Trophoblast cell (in vitro differentiated cells and primary cell): ENCODE measurements around the gene SIMC1.

ENCODE experiments used
- DNase-seq, 2 donors: peaks; one replicate each; pipeline ENCODE4 v3.0.0-alpha.2; 2016
- H2AFZ ChIP-seq: 2 replicates; pipeline ENCODE4 v1.6.1; 2013; ENCODE audit warnings: low read length, moderate library complexity, mild to moderate bottlenecking; ENCODE audit not compliant: insufficient read depth, poor library complexity
- H2AK5ac ChIP-seq: 2 replicates; pipeline ENCODE4 v1.6.1; 2013; ENCODE audit warnings: mild to moderate bottlenecking, low read length
- H2BK120ac ChIP-seq: 2 replicates; pipeline ENCODE4 v1.6.1; 2013; ENCODE audit warnings: low read length, mild to moderate bottlenecking, moderate library complexity; ENCODE audit not compliant: insufficient read depth, poor library complexity
- H2BK12ac ChIP-seq: 2 replicates; pipeline ENCODE4 v1.6.1; 2013; ENCODE audit warnings: mild to moderate bottlenecking, low read length, moderate library complexity
- H2BK5ac ChIP-seq: 2 replicates; pipeline ENCODE4 v1.6.1; 2013; ENCODE audit warnings: low read length, low read depth, moderate library complexity, mild to moderate bottlenecking; ENCODE audit not compliant: poor library complexity
- H3K14ac ChIP-seq: 2 replicates; pipeline ENCODE4 v1.6.1; 2013; ENCODE audit warnings: mild to moderate bottlenecking, low read length
- H3K18ac ChIP-seq: 2 replicates; pipeline ENCODE4 v1.6.1; 2013; ENCODE audit warnings: mild to moderate bottlenecking, low read length
- H3K23ac ChIP-seq: 2 replicates; pipeline ENCODE4 v1.6.1; 2013; ENCODE audit warnings: low read length
- H3K27ac ChIP-seq: 2 replicates; pipeline ENCODE4 v1.5.1; 2013; ENCODE audit warnings: low read depth, mild to moderate bottlenecking, inconsistent platforms, low read length, moderate library complexity
- H3K27me3 ChIP-seq: 2 replicates; pipeline ENCODE4 v1.6.1; 2013; ENCODE audit warnings: inconsistent platforms, mild to moderate bottlenecking, low read length, moderate library complexity; ENCODE audit not compliant: insufficient read depth
- H3K36me3 ChIP-seq, 2 experiments: 1 replicate in 1 of 2; 2 replicates in 1 of 2; pipeline ENCODE4 v1.6.1; 2013; ENCODE audit warnings: low read length in 2 of 2, mild to moderate bottlenecking in 2 of 2, moderate library complexity in 1 of 2; ENCODE audit not compliant: insufficient read depth in 2 of 2, control insufficient read depth in 1 of 2
- H3K4ac ChIP-seq: 2 replicates; pipeline ENCODE4 v1.6.1; 2013; ENCODE audit warnings: low read depth, mild to moderate bottlenecking, low read length, moderate library complexity
- H3K4me1 ChIP-seq, 2 experiments: 1 replicate in 1 of 2; 2 replicates in 1 of 2; pipeline ENCODE4 v1.6.1; 2013; ENCODE audit warnings: low read length in 2 of 2, mild to moderate bottlenecking in 2 of 2, moderate library complexity in 1 of 2; ENCODE audit not compliant: insufficient read depth in 2 of 2, control insufficient read depth in 1 of 2
- H3K4me2 ChIP-seq: 2 replicates; pipeline ENCODE4 v1.6.1; 2013; ENCODE audit warnings: inconsistent platforms, mild to moderate bottlenecking, low read length, moderate library complexity
- H3K4me3 ChIP-seq: 2 replicates; pipeline ENCODE4 v1.5.1; 2013; ENCODE audit warnings: mild to moderate bottlenecking, low read depth, low read length, inconsistent platforms
- H3K79me1 ChIP-seq: one replicate; pipeline ENCODE4 v1.6.1; 2013; ENCODE audit warnings: low read length
- H3K79me2 ChIP-seq: 2 replicates; pipeline ENCODE4 v1.6.1; 2013; ENCODE audit warnings: low read length, mild to moderate bottlenecking; ENCODE audit not compliant: control insufficient read depth, insufficient read depth, poor library complexity
- H3K9ac ChIP-seq: 2 replicates; pipeline ENCODE4 v1.6.1; 2013; ENCODE audit warnings: mild to moderate bottlenecking, low read length
- H3K9me3 ChIP-seq: 2 replicates; pipeline ENCODE4 v1.6.1; 2013; ENCODE audit warnings: low read depth, mild to moderate bottlenecking, control low read depth, inconsistent platforms, low read length; ENCODE audit not compliant: insufficient read depth
- H4K12ac ChIP-seq: 2 replicates; pipeline ENCODE4 v1.6.1; 2013; ENCODE audit warnings: low read depth, mild to moderate bottlenecking, low read length, moderate library complexity
- H4K8ac ChIP-seq: 2 replicates; pipeline ENCODE4 v1.6.1; 2013; ENCODE audit warnings: low read depth, mild to moderate bottlenecking, low read length, moderate library complexity
- H4K91ac ChIP-seq: one replicate; pipeline ENCODE4 v1.6.1; 2013; ENCODE audit warnings: low read depth, mild to moderate bottlenecking, low read length, moderate library complexity
- WGBS: extraction: QIAGEN DNeasy Blood & Tissue Kit; methylation state at CpG from one replicate; pipeline ENCODE4 v1.1.7; 2013; ENCODE audit warnings: missing lambda C conversion rate; ENCODE audit not compliant: insufficient read length, insufficient coverage; ENCODE audit errors: extremely low coverage; 5-methylcytosine and 5-hydroxymethylcytosine counted together

SIMC1 gene

DNA sequence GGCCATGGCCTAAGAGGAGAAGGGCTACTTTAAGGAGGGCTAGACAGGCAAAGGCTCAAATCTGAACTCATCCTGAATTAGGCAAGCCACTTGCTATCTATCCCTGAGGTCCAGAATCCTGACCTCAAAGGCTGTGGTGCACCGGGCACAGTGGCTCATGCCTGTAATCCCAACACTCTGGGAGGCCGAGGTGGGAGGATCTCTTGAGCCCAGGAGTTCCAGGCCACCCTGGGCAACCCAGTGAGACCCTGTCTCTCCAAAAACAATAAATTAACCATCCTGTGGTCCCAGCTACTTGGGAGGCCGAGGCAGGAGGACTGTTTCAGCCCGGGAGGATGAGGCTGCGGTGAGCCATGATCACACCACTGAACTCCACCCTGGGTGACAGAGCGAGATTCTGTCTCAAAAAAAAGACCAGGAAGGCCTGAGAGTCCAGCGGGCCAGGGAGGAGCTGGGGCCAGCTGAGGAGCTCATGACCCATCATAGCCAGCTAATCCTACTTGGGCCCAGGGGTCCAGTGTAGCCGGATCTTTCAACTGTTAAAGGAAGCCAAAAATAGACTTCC, 146.2 kb downstream of the SIMC1 start:
- no peak for DNase-seq
- H2AFZ ChIP-seq, result no peak overlapping the region
- no peak overlapping the region for H2AK5ac ChIP-seq
- no peak overlapping the region for H2BK5ac ChIP-seq
- peaks cover 0 to 5% of the 10 kb centered on the region in 2 experiments for H3K4me1 ChIP-seq
- H2BK12ac ChIP-seq, result no peak overlapping the region
- H3K4me3 ChIP-seq, result no peak overlapping the region
- no peak overlapping the region for H3K14ac ChIP-seq
- H3K9ac ChIP-seq, result no peak overlapping the region
- H3K27ac ChIP-seq, result no peak overlapping the region
- no peak overlapping the region for H3K18ac ChIP-seq
- no peak overlapping the region for H4K91ac ChIP-seq
- peaks cover 9% of the 10 kb centered on the region for H3K79me1 ChIP-seq
- peaks cover 11% of the 10 kb centered on the region for H3K79me2 ChIP-seq
- no peak overlapping the region for H4K12ac ChIP-seq
- no peak overlapping the region for H3K23ac ChIP-seq
- peaks cover 5% of the 10 kb centered on the region for H3K9me3 ChIP-seq
- WGBS, result no CpG with 5 or more reads among the region's 8 CpGs
- no peak overlapping the region for H3K4me2 ChIP-seq
- no peak overlapping the region for H3K4ac ChIP-seq
- H3K27me3 ChIP-seq, result no peaks in the 10 kb centered on the region
- no peak overlapping the region for H2BK120ac ChIP-seq
- H4K8ac ChIP-seq, result no peak overlapping the region
- peaks cover 32 to 42% of the 10 kb centered on the region in 2 experiments for H3K36me3 ChIP-seq

DNA sequence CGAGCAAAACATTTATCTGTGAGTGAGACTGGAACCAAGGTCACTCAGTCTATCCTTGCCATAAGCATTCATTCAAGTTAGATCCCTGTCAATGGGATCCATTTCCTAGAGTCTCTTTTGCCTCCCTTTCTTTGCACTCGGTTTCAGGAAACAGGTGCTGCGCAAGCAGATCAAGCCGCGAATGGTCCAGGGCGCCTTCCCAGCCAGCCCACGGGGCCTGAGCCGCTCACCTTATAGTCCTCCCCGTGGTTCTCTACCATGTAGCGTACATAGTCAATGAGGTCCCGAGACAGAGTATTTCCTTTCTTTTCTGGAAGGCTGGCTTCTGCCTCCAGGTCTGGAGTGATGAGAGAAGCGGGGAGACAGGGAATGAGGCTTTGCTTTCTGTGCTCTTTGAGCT, 146.8 kb downstream of the SIMC1 start:
- no peak overlapping the region for H2BK120ac ChIP-seq
- no peak overlapping the region for H4K12ac ChIP-seq
- DNase-seq, result no peak
- no peak overlapping the region for H2AK5ac ChIP-seq
- no peaks in the 10 kb centered on the region for H3K27me3 ChIP-seq
- H3K4ac ChIP-seq, result no peak overlapping the region
- H2BK5ac ChIP-seq, result no peak overlapping the region
- peaks cover 11% of the 10 kb centered on the region for H3K79me2 ChIP-seq
- no peak overlapping the region for H3K4me3 ChIP-seq
- no peak overlapping the region for H4K91ac ChIP-seq
- no peak overlapping the region for H3K23ac ChIP-seq
- peaks cover 32 to 42% of the 10 kb centered on the region in 2 experiments for H3K36me3 ChIP-seq
- peaks cover 9% of the 10 kb centered on the region for H3K79me1 ChIP-seq
- H3K18ac ChIP-seq, result no peak overlapping the region
- H4K8ac ChIP-seq, result no peak overlapping the region
- H2AFZ ChIP-seq, result no peak overlapping the region
- no peak overlapping the region for H3K4me2 ChIP-seq
- H3K14ac ChIP-seq, result no peak overlapping the region
- H3K27ac ChIP-seq, result no peak overlapping the region
- no peak overlapping the region for H2BK12ac ChIP-seq
- H3K9ac ChIP-seq, result no peak overlapping the region
- peaks cover 5% of the 10 kb centered on the region for H3K9me3 ChIP-seq
- no CpG with 5 or more reads among the region's 12 CpGs for WGBS
- H3K4me1 ChIP-seq, result peaks cover 0 to 7% of the 10 kb centered on the region in 2 experiments

DNA sequence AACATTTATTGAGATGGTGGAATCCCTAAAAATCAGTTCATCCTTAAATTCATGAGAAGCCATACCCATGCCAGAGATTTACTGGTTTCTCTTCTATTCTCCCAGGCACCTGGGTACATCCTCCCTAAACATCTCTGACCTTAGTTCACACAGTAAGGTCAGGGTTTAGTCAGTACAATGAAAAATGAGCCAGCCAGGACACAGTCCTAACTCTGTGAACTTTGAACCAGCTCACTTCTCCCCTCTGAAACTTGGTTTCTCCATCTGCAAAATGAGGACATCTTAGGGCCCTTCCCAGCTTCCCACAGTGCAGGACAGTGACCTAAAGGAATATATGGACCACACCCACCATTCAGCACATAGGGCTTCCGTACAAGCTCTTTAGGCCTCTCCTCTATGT, 148.3 kb downstream of the SIMC1 start:
- Histone ChIP-seq H3K79me1 (peaks cover 9% of the 10 kb centered on the region), H3K23ac (no peak overlapping the region), H3K4me3 (no peak overlapping the region), H3K9me3 (peaks cover 5% of the 10 kb centered on the region), H2BK12ac (no peak overlapping the region), H3K18ac (no peak overlapping the region), H3K4me1 (peaks cover 0 to 7% of the 10 kb centered on the region in 2 experiments), H2AFZ (no peak overlapping the region), H3K27ac (no peak overlapping the region), H2BK120ac (no peak overlapping the region), H4K91ac (no peak overlapping the region), H3K4ac (no peak overlapping the region), H3K4me2 (no peak overlapping the region), H4K12ac (no peak overlapping the region), H3K14ac (no peak overlapping the region), H2BK5ac (no peak overlapping the region), H3K27me3 (no peaks in the 10 kb centered on the region), H2AK5ac (no peak overlapping the region), H3K36me3 (peaks cover 37 to 49% of the 10 kb centered on the region in 2 experiments), H3K9ac (no peak overlapping the region), H4K8ac (no peak overlapping the region), H3K79me2 (peaks cover 11% of the 10 kb centered on the region)
- no peak for DNase-seq
- no CpG with 5 or more reads among the region's 1 CpG for WGBS

DNA sequence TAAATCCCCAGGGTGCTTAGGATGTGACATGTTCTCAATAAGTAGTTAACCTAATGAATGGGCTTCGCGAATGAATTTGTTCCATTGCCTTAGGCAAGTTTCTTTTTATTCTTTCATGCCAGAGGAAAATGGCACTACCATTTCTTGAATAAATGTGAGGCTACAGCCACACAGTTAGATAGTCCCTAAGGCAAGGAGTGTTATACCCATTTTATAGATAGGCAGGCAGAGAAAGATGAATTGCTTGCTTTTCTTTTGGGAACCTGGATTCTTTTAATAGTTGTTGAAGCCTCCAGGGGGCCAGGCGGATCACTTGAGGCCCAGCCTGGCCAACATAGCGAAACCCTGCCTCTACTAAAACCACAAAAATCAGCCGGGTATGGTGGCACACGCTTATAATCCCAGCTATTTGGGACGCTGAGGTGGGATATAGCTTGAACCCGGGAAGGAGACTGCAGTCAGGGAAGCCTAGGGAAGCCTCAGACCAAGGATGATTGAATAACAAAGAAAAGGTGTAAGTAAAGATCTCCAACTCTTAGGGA, 149.2 kb downstream of the SIMC1 start:
- Histone ChIP-seq H3K4me3 (no peak overlapping the region), H3K4me2 (peak overlapping the region; percentile 56), H3K9me3 (no peaks in the 10 kb centered on the region), H3K14ac (no peak overlapping the region), H3K27ac (no peak overlapping the region), H2BK12ac (no peak overlapping the region), H3K18ac (no peak overlapping the region), H4K8ac (no peak overlapping the region), H3K23ac (no peak overlapping the region), H2BK5ac (no peak overlapping the region), H2AFZ (no peak overlapping the region), H3K4me1 (peaks cover 0 to 7% of the 10 kb centered on the region in 2 experiments), H2BK120ac (no peak overlapping the region), H3K36me3 (peaks cover 36 to 51% of the 10 kb centered on the region in 2 experiments), H4K91ac (peak overlapping the region; percentile 29), H3K4ac (peak overlapping the region; percentile 85), H3K79me1 (peaks cover 9% of the 10 kb centered on the region), H3K9ac (peak overlapping the region; percentile 67), H3K79me2 (peaks cover 11% of the 10 kb centered on the region), H2AK5ac (no peak overlapping the region), H4K12ac (no peak overlapping the region), H3K27me3 (no peaks in the 10 kb centered on the region)
- DNase-seq, result no peak
- no CpG with 5 or more reads among the region's 8 CpGs for WGBS
